SK-N-SH treated with all-trans-retinoic acid at 6 μM for 48 hours (cell line): ENCODE data around the gene PIANP.

Experiments used
- ATAC-seq: fragments of 200-7000 bp; cut with Tn5 transposase; 3 replicates; pipeline ENCODE4 v1.9.1; 2020; ENCODE audit warnings: mild to moderate bottlenecking, moderate library complexity
- ARNTL ChIP-seq: fragments of 450-650 bp; formaldehyde crosslinking; IDR thresholded peaks from 2 replicates; pipeline ENCODE4 v1.5.0; 2020; ENCODE audit warnings: low read depth, mild to moderate bottlenecking, moderate library complexity, borderline replicate concordance
- BACH2 ChIP-seq: fragments of 250-450 bp; sonication (Bioruptor Pico); IDR thresholded peaks from 2 replicates; pipeline ENCODE4 v1.9.0; 2021; ENCODE audit warnings: mild to moderate bottlenecking, borderline replicate concordance
- CREB5 ChIP-seq: fragments of 250-450 bp; sonication (Bioruptor Pico); IDR thresholded peaks from 2 replicates; pipeline ENCODE4 v1.5.1; 2020; ENCODE audit warnings: low read depth, mild to moderate bottlenecking, moderate library complexity
- CSDC2 ChIP-seq: fragments of 250-450 bp; sonication (Bioruptor Pico); IDR thresholded peaks from 2 replicates; pipeline ENCODE4 v1.5.0; 2020; ENCODE audit warnings: mild to moderate bottlenecking, moderate library complexity
- CSRNP3 ChIP-seq: fragments of 250-450 bp; sonication (Bioruptor Pico); IDR thresholded peaks from 2 replicates; pipeline ENCODE4 v1.5.1; 2021; ENCODE audit warnings: mild to moderate bottlenecking, moderate library complexity
- ESRRG ChIP-seq: fragments of 250-450 bp; sonication (Bioruptor Pico); IDR thresholded peaks from 2 replicates; pipeline ENCODE4 v1.6.1; 2021; ENCODE audit warnings: mild to moderate bottlenecking
- ISL1 ChIP-seq: fragments of 250-450 bp; sonication (Bioruptor Pico); IDR thresholded peaks from 2 replicates; pipeline ENCODE4 v2.1.2; 2022; ENCODE audit warnings: mild to moderate bottlenecking, moderate library complexity
- OSR1 ChIP-seq: fragments of 250-450 bp; sonication (Bioruptor Pico); IDR thresholded peaks from 2 replicates; pipeline ENCODE4 v1.8.0; 2022; ENCODE audit warnings: moderate library complexity, mild to moderate bottlenecking, inconsistent platforms
- POU6F1 ChIP-seq: fragments of 250-450 bp; sonication (Bioruptor Pico); IDR thresholded peaks from 2 replicates; pipeline ENCODE4 v1.8.0; 2021; ENCODE audit warnings: low read depth, mild to moderate bottlenecking, moderate library complexity, borderline replicate concordance
- TOX ChIP-seq: fragments of 250-450 bp; sonication (Bioruptor Pico); IDR thresholded peaks from 2 replicates; pipeline ENCODE4 v1.8.0; 2021; ENCODE audit warnings: mild to moderate bottlenecking, moderate library complexity, borderline replicate concordance
- TSHZ2 ChIP-seq: fragments of 250-450 bp; sonication (Bioruptor Pico); IDR thresholded peaks from 2 replicates; pipeline ENCODE4 v1.5.0; 2020; ENCODE audit warnings: mild to moderate bottlenecking, moderate library complexity
- ZC3H10 ChIP-seq: fragments of 250-450 bp; sonication (Bioruptor Pico); IDR thresholded peaks from 2 replicates; pipeline ENCODE4 v1.5.1; 2021; ENCODE audit warnings: mild to moderate bottlenecking, moderate library complexity
- ZFP3 ChIP-seq: fragments of 250-450 bp; sonication (Bioruptor Pico); IDR thresholded peaks from 2 replicates; pipeline ENCODE4 v1.5.0; 2020; ENCODE audit warnings: mild to moderate bottlenecking, moderate library complexity
- ZFP30 ChIP-seq: fragments of 450-650 bp; formaldehyde crosslinking; IDR thresholded peaks from 2 replicates; pipeline ENCODE4 v1.5.0; 2022; ENCODE audit warnings: mild to moderate bottlenecking, moderate library complexity
- ZNF565 ChIP-seq: fragments of 450-650 bp; formaldehyde crosslinking; conservative IDR thresholded peaks from 2 replicates; pipeline ENCODE4 v1.5.0; 2020; ENCODE audit warnings: low read depth, mild to moderate bottlenecking, moderate library complexity
- TF ChIP-seq, protein P1 (sequence below): fragments of 250-450 bp; sonication (Bioruptor Pico); IDR thresholded peaks from 2 replicates; pipeline ENCODE4 v1.8.0; 2020; ENCODE audit warnings: mild to moderate bottlenecking, moderate library complexity, borderline replicate concordance

The PIANP gene

GRCh38 chr12:6699989-6700645 is 498 bp downstream of the PIANP start:
- ATAC-seq = peak; percentile 69
- no peak for TF ChIP-seq ARNTL (CRISPR knock-in tag)
- TF ChIP-seq ZC3H10 (CRISPR knock-in tag) = no peak
- TF ChIP-seq CSRNP3 (CRISPR knock-in tag) = no peak
- no peak for TF ChIP-seq ZNF565 (CRISPR knock-in tag)
- no peak for TF ChIP-seq BACH2 (CRISPR knock-in tag)
- TF ChIP-seq ZFP30 = no peak
- TF ChIP-seq ZFP3 (CRISPR knock-in tag) = no peak
- no peak for TF ChIP-seq CREB5 (CRISPR knock-in tag)
- no peak for TF ChIP-seq CSDC2 (CRISPR knock-in tag)
- no peak for TF ChIP-seq TOX (CRISPR knock-in tag)
- TF ChIP-seq, protein P1, sequence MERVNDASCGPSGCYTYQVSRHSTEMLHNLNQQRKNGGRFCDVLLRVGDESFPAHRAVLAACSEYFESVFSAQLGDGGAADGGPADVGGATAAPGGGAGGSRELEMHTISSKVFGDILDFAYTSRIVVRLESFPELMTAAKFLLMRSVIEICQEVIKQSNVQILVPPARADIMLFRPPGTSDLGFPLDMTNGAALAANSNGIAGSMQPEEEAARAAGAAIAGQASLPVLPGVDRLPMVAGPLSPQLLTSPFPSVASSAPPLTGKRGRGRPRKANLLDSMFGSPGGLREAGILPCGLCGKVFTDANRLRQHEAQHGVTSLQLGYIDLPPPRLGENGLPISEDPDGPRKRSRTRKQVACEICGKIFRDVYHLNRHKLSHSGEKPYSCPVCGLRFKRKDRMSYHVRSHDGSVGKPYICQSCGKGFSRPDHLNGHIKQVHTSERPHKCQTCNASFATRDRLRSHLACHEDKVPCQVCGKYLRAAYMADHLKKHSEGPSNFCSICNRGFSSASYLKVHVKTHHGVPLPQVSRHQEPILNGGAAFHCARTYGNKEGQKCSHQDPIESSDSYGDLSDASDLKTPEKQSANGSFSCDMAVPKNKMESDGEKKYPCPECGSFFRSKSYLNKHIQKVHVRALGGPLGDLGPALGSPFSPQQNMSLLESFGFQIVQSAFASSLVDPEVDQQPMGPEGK (CRISPR knock-in tag) = no peak
- TF ChIP-seq ISL1 = no peak
- TF ChIP-seq POU6F1 = no peak
- no peak for TF ChIP-seq OSR1 (CRISPR knock-in tag)
- TF ChIP-seq, all 23 proteins: peak for 0

GRCh38 chr12:6699259-6699988 is 1.2 kb downstream of the PIANP start:
- TF ChIP-seq ESRRG (no peak), OSR1 (CRISPR knock-in tag) (no peak)
- TF ChIP-seq, all 23 proteins: peak for 0
- peak; percentile 52 for ATAC-seq

- ATAC-seq = no peak
- TF ChIP-seq TSHZ2 (CRISPR knock-in tag) = no peak
- no peak for TF ChIP-seq OSR1 (CRISPR knock-in tag)
- TF ChIP-seq CSDC2 (CRISPR knock-in tag) = no peak
- TF ChIP-seq, all 23 proteins: peak for 0
Observed at GRCh38 chr12:6698352-6699046, 2.1 kb downstream of the PIANP start.
